GM12891 (cell line): ENCODE results near the gene SOCS7.

Source experiments
- DNase-seq: peaks from one replicate; pipeline ENCODE4 v3.0.0; 2011; ENCODE audit warnings: low spot score; ENCODE audit not compliant: insufficient read length
- FAIRE-seq: peaks from 2 replicates; lab custom pipeline; 2011; peaks lifted over from hg19 to GRCh38; lab: Jason Lieb, UNC
- PAX5 ChIP-seq: IDR thresholded peaks from 2 replicates; pipeline ENCODE4 v1.6.1; 2011; ENCODE audit warnings: low read length, moderate library complexity, mild to moderate bottlenecking; ENCODE audit not compliant: insufficient read depth, severe bottlenecking
- POLR2A ChIP-seq: IDR thresholded peaks from 2 replicates; pipeline ENCODE4 v1.6.1; 2011; ENCODE audit warnings: low read depth, low read length, control low read depth
- POLR2AphosphoS5 ChIP-seq: IDR thresholded peaks from 2 replicates; pipeline ENCODE4 v1.6.1; 2011; ENCODE audit warnings: low read depth, low read length, control low read depth
- POU2F2 ChIP-seq: IDR thresholded peaks from 2 replicates; pipeline ENCODE4 v1.6.1; 2011; ENCODE audit warnings: low read depth, mild to moderate bottlenecking, control low read depth, low read length, moderate library complexity
- SPI1 ChIP-seq: IDR thresholded peaks from 2 replicates; pipeline ENCODE4 v1.6.1; 2011; ENCODE audit warnings: low read depth, low read length, control low read depth
- TAF1 ChIP-seq: IDR thresholded peaks from 2 replicates; pipeline ENCODE4 v1.6.1; 2011; ENCODE audit warnings: low read depth, low read length, control low read depth

SOCS7 gene

GRCh38 chr17:38326996-38327792, 24.4 kb upstream of the SOCS7 start:
- no peak for TF ChIP-seq POU2F2
- TF ChIP-seq PAX5: no peak
- TF ChIP-seq TAF1: no peak
- no peak for TF ChIP-seq SPI1
- TF ChIP-seq POLR2A: no peak
- TF ChIP-seq POLR2AphosphoS5: no peak
- FAIRE-seq (no peak), DNase-seq (no peak)

GRCh38 chr17:38327936-38328335, 23.7 kb upstream of the SOCS7 start:
- DNase-seq (no peak), FAIRE-seq (no peak)
- TF ChIP-seq POU2F2: no peak
- no peak for TF ChIP-seq POLR2A
- no peak for TF ChIP-seq PAX5
- TF ChIP-seq SPI1: no peak
- TF ChIP-seq TAF1: no peak
- no peak for TF ChIP-seq POLR2AphosphoS5

- DNase-seq (no peak), FAIRE-seq (no peak)
- TF ChIP-seq POLR2AphosphoS5: no peak
- TF ChIP-seq POU2F2: no peak
- TF ChIP-seq SPI1: no peak
- TF ChIP-seq POLR2A: no peak
- TF ChIP-seq TAF1: no peak
- TF ChIP-seq PAX5: no peak
Observed at GRCh38 chr17:38328620-38329019, 23.0 kb upstream of the SOCS7 start.

GRCh38 chr17:38329284-38329683, 22.4 kb upstream of the SOCS7 start:
- FAIRE-seq (no peak), DNase-seq (no peak)
- TF ChIP-seq POLR2A (no peak), SPI1 (no peak), PAX5 (no peak), TAF1 (no peak), POLR2AphosphoS5 (no peak), POU2F2 (no peak)

GRCh38 chr17:38329808-38330730, 21.6 kb upstream of the SOCS7 start:
- DNase-seq: no peak
- TF ChIP-seq POLR2AphosphoS5 (no peak), POU2F2 (no peak), POLR2A (no peak), SPI1 (no peak), TAF1 (no peak), PAX5 (no peak)
- FAIRE-seq: no peak

- FAIRE-seq (no peak), DNase-seq (no peak)
- TF ChIP-seq TAF1: no peak
- TF ChIP-seq PAX5: no peak
- no peak for TF ChIP-seq SPI1
- TF ChIP-seq POLR2A: no peak
Observed at GRCh38 chr17:38330941-38331411, 20.7 kb upstream of the SOCS7 start.

- no peak for DNase-seq
- no peak for FAIRE-seq
- no peak for TF ChIP-seq PAX5
- no peak for TF ChIP-seq POLR2A
- no peak for TF ChIP-seq POLR2AphosphoS5
- no peak for TF ChIP-seq TAF1
- no peak for TF ChIP-seq POU2F2
- TF ChIP-seq SPI1: no peak
Observed at GRCh38 chr17:38332735-38333134, 18.9 kb upstream of the SOCS7 start.

- TF ChIP-seq TAF1 (no peak), POU2F2 (no peak), POLR2A (no peak), SPI1 (no peak), PAX5 (no peak), POLR2AphosphoS5 (no peak)
- FAIRE-seq (no peak), DNase-seq (peak; percentile 74)
Observed at GRCh38 chr17:38333635-38334295, 17.9 kb upstream of the SOCS7 start.
